Lung (tissue), 12 donors: ENCODE data around the gene GNL3L. TPM values are rescaled to one million over a fixed set of nuclear protein-coding genes. Genes with fewer than 3 reads are reported as not detected.
"Not testable (repeated sequence)": the region's sequence is repeated elsewhere in the genome, so short reads cannot be mapped to it uniquely, and the experiment has no call there.

Experiments
- ATAC-seq: fragments of 200-7000 bp; cut with Tn5 transposase; one replicate; pipeline ENCODE4 v1.9.1; 2020; ENCODE audit warnings: moderate number of reproducible peaks; ENCODE audit not compliant: insufficient read depth, low FRiP score
- DNase-seq, 3 donors: peaks; one replicate each; pipeline ENCODE4 v3.0.0-alpha.2; 2013 to 2017
- H3K27ac ChIP-seq, 2 donors: one replicate each; pipeline ENCODE4 v1.5.1; 2013; ENCODE audit warnings: mild to moderate bottlenecking in 2 of 2, moderate library complexity in 2 of 2, control low read depth in 1 of 2, inconsistent platforms in 1 of 2, low read depth in 1 of 2, low read length in 1 of 2
- H3K27me3 ChIP-seq, 3 donors: one replicate each; pipeline ENCODE4 v1.5.1; 2013; ENCODE audit warnings: low read length in 2 of 3; ENCODE audit not compliant: control insufficient read depth in 3 of 3, insufficient read depth in 3 of 3
- H3K36me3 ChIP-seq, 4 donors: one replicate each; pipeline ENCODE4 v1.5.1; 2013; ENCODE audit warnings: low read length in 4 of 4, mild to moderate bottlenecking in 1 of 4, moderate library complexity in 1 of 4; ENCODE audit not compliant: control insufficient read depth in 4 of 4, insufficient read depth in 4 of 4
- H3K4me1 ChIP-seq, 5 donors: one replicate each; pipeline ENCODE4 v1.5.1; 2013; ENCODE audit warnings: low read length in 5 of 5, mild to moderate bottlenecking in 2 of 5, moderate library complexity in 1 of 5; ENCODE audit not compliant: control insufficient read depth in 5 of 5, insufficient read depth in 5 of 5
- H3K4me3 ChIP-seq: one replicate; pipeline ENCODE4 v1.5.1; 2013; ENCODE audit warnings: mild to moderate bottlenecking, control low read depth, moderate library complexity
- H3K9ac ChIP-seq, 2 donors: one replicate each; pipeline ENCODE4 v1.5.1; 2013; ENCODE audit warnings: low read length in 2 of 2, control low read depth in 1 of 2; ENCODE audit not compliant: insufficient read depth in 1 of 2
- H3K9me3 ChIP-seq, 4 donors: one replicate each; pipeline ENCODE4 v1.5.1; 2013; ENCODE audit warnings: low read length in 3 of 4, mild to moderate bottlenecking in 1 of 4, moderate library complexity in 1 of 4; ENCODE audit not compliant: control insufficient read depth in 4 of 4, insufficient read depth in 3 of 4
- CTCF ChIP-seq: IDR thresholded peaks from 2 replicates; pipeline ENCODE4 v1.5.1; 2012; ENCODE audit warnings: mild to moderate bottlenecking; ENCODE audit errors: control extremely low read depth, extremely low read depth
- WGBS, 2 donors: extraction: QIAGEN DNeasy Blood & Tissue Kit; methylation state at CpG; one replicate each; pipeline ENCODE4 v1.1.7; 2013; 5-methylcytosine and 5-hydroxymethylcytosine counted together
- polyA plus RNA-seq, 2 donors: library from polyadenylated mRNA; stranded (reverse); fragments of 200-250 nt; gene quantifications; one replicate each; pipeline ENCODE4 v1.2.1, GENCODE V29; 2013
- total RNA-seq, 2 donors: library from RNA; depleted of rRNA in 1 of 2; stranded (reverse); fragments of >200 nt in 1 of 2; gene quantifications; one replicate each; pipeline ENCODE4 v1.2.1, GENCODE V29; 2014 to 2021
- donor health status: control.
- donor health status: control.
- donor health status: Bipolar disorder and iron deficiency.
- donor health status: healthy.
- donor health status: DM: yes; HTN: yes; CAD: no.

Gene GNL3L
- total and polyA plus RNA-seq, 4 donors: 4.0 to 42.9 (median 23.1) TPM

GRCh38 chrX:54551801-54552200 is 21.8 kb downstream of the GNL3L start:
- H3K4me1 ChIP-seq: no peaks in the 10 kb centered on the region
- H3K9ac ChIP-seq: no peak overlapping the region
- no peak overlapping the region for H3K4me3 ChIP-seq
- TF ChIP-seq CTCF: no peak
- ATAC-seq (no peak), DNase-seq (no peak)
- peaks cover 0 to 35% (median 21%) of the 10 kb centered on the region in 4 donors for H3K36me3 ChIP-seq
- WGBS, 2 donors: 84 to 98% methylated on average over 6 to 8 of the region's 8 CpGs
- H3K27ac ChIP-seq: no peak overlapping the region
- no peaks in the 10 kb centered on the region for H3K27me3 ChIP-seq
- H3K9me3 ChIP-seq: peaks cover 0 to 3% (median 0%) of the 10 kb centered on the region in 4 donors

GRCh38 chrX:54555006-54555405 is 25.0 kb downstream of the GNL3L start:
- peaks cover 0 to 32% (median 22%) of the 10 kb centered on the region in 4 donors for H3K36me3 ChIP-seq
- not testable (repeated sequence) for ATAC-seq

GRCh38 chrX:54560411-54560810 is 30.4 kb downstream of the GNL3L start:
- Histone ChIP-seq H3K9me3 (peaks cover 0 to 6% (median 1%) of the 10 kb centered on the region in 4 donors), H3K27ac (no peak overlapping the region), H3K36me3 (peaks cover 0 to 24% (median 14%) of the 10 kb centered on the region in 4 donors), H3K4me1 (no peaks in the 10 kb centered on the region), H3K9ac (no peak overlapping the region), H3K4me3 (no peak overlapping the region), H3K27me3 (no peaks in the 10 kb centered on the region)
- TF ChIP-seq CTCF: no peak
- no peak for DNase-seq
- 82 to 98% methylated on average over 8 to 11 of the region's 11 CpGs for WGBS, 2 donors
- no peak for ATAC-seq

More at GRCh38 chrX:54555006-54555405, 25.0 kb downstream of the GNL3L start:
- WGBS, 2 donors: 89 to 98% methylated on average over 7 of the region's 7 CpGs
- H3K4me3 ChIP-seq, H3K27ac ChIP-seq, DNase-seq, H3K9ac ChIP-seq, H3K4me1 ChIP-seq, H3K9me3 ChIP-seq, H3K27me3 ChIP-seq: not testable (repeated sequence)

- Histone ChIP-seq H3K36me3 (peaks cover 0 to 21% (median 13%) of the 10 kb centered on the region in 4 donors), H3K9ac (no peak overlapping the region), H3K27me3 (no peaks in the 10 kb centered on the region), H3K9me3 (peaks cover 0 to 3% (median 1%) of the 10 kb centered on the region in 4 donors), H3K4me3 (no peak overlapping the region), H3K27ac (no peak overlapping the region), H3K4me1 (peaks cover 0 to 1% (median 0%) of the 10 kb centered on the region in 5 donors)
- 65 to 90% methylated on average over 1 of the region's 1 CpG for WGBS, 2 donors
- no peak for TF ChIP-seq CTCF
- DNase-seq: no peak
- ATAC-seq: no peak
Observed at GRCh38 chrX:54561622-54562021, 31.6 kb downstream of the GNL3L start.
